ENCODE data around the gene KCNAB1. TPM values are rescaled to one million over a fixed set of nuclear protein-coding genes. Genes with fewer than 3 reads are reported as not detected.

Gene KCNAB1
- total RNA-seq, 1 experiment from 2014 or later = not detected

DNA sequence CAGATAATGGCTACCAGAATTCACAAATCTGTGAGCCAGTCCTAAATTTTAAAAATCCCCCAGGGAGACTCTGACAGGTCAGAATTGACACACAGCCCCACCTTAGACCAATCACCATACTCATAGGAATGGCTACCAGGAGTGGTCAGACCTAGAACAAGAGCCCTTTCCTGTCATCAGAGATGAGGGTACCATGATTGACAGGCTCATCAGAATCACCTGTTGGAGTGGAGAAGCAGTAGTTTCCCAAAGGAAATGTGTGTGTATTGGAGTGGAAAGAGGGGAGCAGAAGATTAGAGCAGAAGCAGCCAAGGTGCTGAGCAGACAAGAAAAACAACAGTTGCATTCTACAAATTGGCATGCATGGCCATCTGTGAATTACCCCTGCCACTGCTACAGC lies 461.6 kb downstream of the KCNAB1 start:
- RAD21 ChIA-PET (ENCODE audit: low non-redundant PET in 1 of 2, low total read pairs in 2 of 2, uncharacterized antibody in 2 of 2, unreplicated experiment in 2 of 2) = no interaction called here
- no TSS peak for BruUV-seq (replicated peaks)
- ATAC-seq = no peak

GRCh38 chr3:156582532-156583183 lies 462.3 kb downstream of the KCNAB1 start:
- Histone ChIP-seq H3K27me3 (ENCODE audit: insufficient read depth, low read length) (no peaks in the 10 kb centered on the region), H3K9me3 (ENCODE audit: control insufficient read depth in 1 of 2, insufficient read depth in 1 of 2, low read depth in 1 of 2, low read length in 2 of 2) (no peaks in the 10 kb centered on the region), H3K36me3 (ENCODE audit: control insufficient read depth in 1 of 2, insufficient read depth in 2 of 2, low read length in 2 of 2) (no peaks in the 10 kb centered on the region), H2AFZ (ENCODE audit: low read depth, low read length, poor library complexity, severe bottlenecking) (no peak overlapping the region), H3K4me1 (ENCODE audit: control insufficient read depth in 1 of 2, insufficient read depth in 2 of 2, low read length in 2 of 2) (no peaks in the 10 kb centered on the region), H3K4me3 (replicated peaks in 1 of 2; ENCODE audit: low read depth in 1 of 2, low read length in 2 of 2) (no peak overlapping the region), H3K27ac (ENCODE audit: low read depth, low read length) (no peak overlapping the region), H3K79me2 (ENCODE audit: insufficient read depth, low read length) (no peaks in the 10 kb centered on the region), H3K4me2 (ENCODE audit: low read length) (no peak overlapping the region), H3K9ac (ENCODE audit: low read length) (no peak overlapping the region), H3K9me2 (ENCODE audit: insufficient read depth) (no peaks in the 10 kb centered on the region), H4K20me1 (ENCODE audit: insufficient read depth) (no peaks in the 10 kb centered on the region)
- POLR2A ChIA-PET = no interaction called here
- intact Hi-C loops (cut with micrococcal nuclease) = no loop called here
- RAD21 ChIA-PET (ENCODE audit: low non-redundant PET in 1 of 2, low total read pairs in 2 of 2, uncharacterized antibody in 2 of 2, unreplicated experiment in 2 of 2) = no interaction called here
- no peak for ATAC-seq
- no TSS peak for BruUV-seq (replicated peaks)
- DNase-seq (ENCODE audit: low read depth, low spot score) = no peak
- CTCF ChIA-PET = no interaction called here
- TF ChIP-seq, protein P1, sequence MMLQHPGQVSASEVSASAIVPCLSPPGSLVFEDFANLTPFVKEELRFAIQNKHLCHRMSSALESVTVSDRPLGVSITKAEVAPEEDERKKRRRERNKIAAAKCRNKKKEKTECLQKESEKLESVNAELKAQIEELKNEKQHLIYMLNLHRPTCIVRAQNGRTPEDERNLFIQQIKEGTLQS (IDR thresholded peaks at IDR 0.05) = no peak
- no peak for TF ChIP-seq ELF1 (IDR thresholded peaks at IDR 0.05; ENCODE audit: borderline replicate concordance, low read depth)
- TF ChIP-seq EZH2 (IDR thresholded peaks at IDR 0.05) = no peak
- TF ChIP-seq, protein P2, sequence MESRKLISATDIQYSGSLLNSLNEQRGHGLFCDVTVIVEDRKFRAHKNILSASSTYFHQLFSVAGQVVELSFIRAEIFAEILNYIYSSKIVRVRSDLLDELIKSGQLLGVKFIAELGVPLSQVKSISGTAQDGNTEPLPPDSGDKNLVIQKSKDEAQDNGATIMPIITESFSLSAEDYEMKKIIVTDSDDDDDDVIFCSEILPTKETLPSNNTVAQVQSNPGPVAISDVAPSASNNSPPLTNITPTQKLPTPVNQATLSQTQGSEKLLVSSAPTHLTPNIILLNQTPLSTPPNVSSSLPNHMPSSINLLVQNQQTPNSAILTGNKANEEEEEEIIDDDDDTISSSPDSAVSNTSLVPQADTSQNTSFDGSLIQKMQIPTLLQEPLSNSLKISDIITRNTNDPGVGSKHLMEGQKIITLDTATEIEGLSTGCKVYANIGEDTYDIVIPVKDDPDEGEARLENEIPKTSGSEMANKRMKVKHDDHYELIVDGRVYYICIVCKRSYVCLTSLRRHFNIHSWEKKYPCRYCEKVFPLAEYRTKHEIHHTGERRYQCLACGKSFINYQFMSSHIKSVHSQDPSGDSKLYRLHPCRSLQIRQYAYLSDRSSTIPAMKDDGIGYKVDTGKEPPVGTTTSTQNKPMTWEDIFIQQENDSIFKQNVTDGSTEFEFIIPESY (IDR thresholded peaks at IDR 0.05; ENCODE audit: extremely low read depth, insufficient replicate concordance, low read length) = no peak
- no peak for TF ChIP-seq JUND (IDR thresholded peaks at IDR 0.05)
- no peak for TF ChIP-seq TCF7L2 (IDR thresholded peaks at IDR 0.05; ENCODE audit: borderline replicate concordance, extremely low read depth, insufficient read depth, insufficient read length)
- no peak for TF ChIP-seq FOSL1 (IDR thresholded peaks at IDR 0.05; ENCODE audit: low read depth)
- TF ChIP-seq RAD21 (IDR thresholded peaks at IDR 0.05; ENCODE audit: low read depth) = no peak
- TF ChIP-seq YY1 (IDR thresholded peaks at IDR 0.05; ENCODE audit: extremely low read depth, insufficient replicate concordance, low read depth, low read length) = no peak
- TF ChIP-seq ZNF274 (IDR thresholded peaks at IDR 0.05; ENCODE audit: low read depth, low read length) = no peak
- TF ChIP-seq SRF (IDR thresholded peaks at IDR 0.05; ENCODE audit: low read depth) = no peak
- no peak for TF ChIP-seq ZFX (IDR thresholded peaks at IDR 0.05)
- TF ChIP-seq CEBPB (IDR thresholded peaks at IDR 0.05; ENCODE audit: low read depth) = no peak
- TF ChIP-seq CTCF (IDR thresholded peaks at IDR 0.05 in 2 of 3, conservative IDR thresholded peaks at IDR 0.05 in 1 of 3; ENCODE audit: borderline replicate concordance in 1 of 3, insufficient read depth in 1 of 3, low read depth in 2 of 3, low read length in 2 of 3) = no peak

More for the DNA sequence above, 461.6 kb downstream of the KCNAB1 start:
- H3K9me3 ChIP-seq (ENCODE audit: control insufficient read depth in 1 of 2, insufficient read depth in 1 of 2, low read depth in 1 of 2, low read length in 2 of 2) = no peaks in the 10 kb centered on the region
- ChIA-PET CTCF (no interaction called here), POLR2A (no interaction called here)
- H2AFZ ChIP-seq (ENCODE audit: low read depth, low read length, poor library complexity, severe bottlenecking) = no peak overlapping the region
- no peak overlapping the region for H3K9ac ChIP-seq (ENCODE audit: low read length)
- no peaks in the 10 kb centered on the region for H4K20me1 ChIP-seq (ENCODE audit: insufficient read depth)
- H3K4me1 ChIP-seq (ENCODE audit: control insufficient read depth in 1 of 2, insufficient read depth in 2 of 2, low read length in 2 of 2) = no peaks in the 10 kb centered on the region
- no peaks in the 10 kb centered on the region for H3K79me2 ChIP-seq (ENCODE audit: insufficient read depth, low read length)
- intact Hi-C loops (cut with micrococcal nuclease) = no loop called here
- no peaks in the 10 kb centered on the region for H3K36me3 ChIP-seq (ENCODE audit: control insufficient read depth in 1 of 2, insufficient read depth in 2 of 2, low read length in 2 of 2)
- DNase-seq (ENCODE audit: low read depth, low spot score) = no peak
- H3K27ac ChIP-seq (ENCODE audit: low read depth, low read length) = no peak overlapping the region
- H3K9me2 ChIP-seq (ENCODE audit: insufficient read depth) = no peaks in the 10 kb centered on the region
- no peak overlapping the region for H3K4me2 ChIP-seq (ENCODE audit: low read length)
- no peaks in the 10 kb centered on the region for H3K27me3 ChIP-seq (ENCODE audit: insufficient read depth, low read length)
- no peak for TF ChIP-seq SRF (IDR thresholded peaks at IDR 0.05; ENCODE audit: low read depth)
- no peak overlapping the region for H3K4me3 ChIP-seq (replicated peaks in 1 of 2; ENCODE audit: low read depth in 1 of 2, low read length in 2 of 2)

Measured in HCT116 (cell line).